ENCODE results near the gene LILRA1. TPM values are rescaled to one million over a fixed set of nuclear protein-coding genes. Genes with fewer than 3 reads are reported as not detected.

LILRA1 gene
- total RNA-seq, 4 donors from 2014 or later: 1.1 to 4.8 TPM; not detected in 2

GRCh38 chr19:54609356-54609791 lies 15.9 kb downstream of the LILRA1 start:
- no peak for TF ChIP-seq CTCF (IDR thresholded peaks at IDR 0.05; ENCODE audit: low read depth)

- TF ChIP-seq CTCF (IDR thresholded peaks at IDR 0.05; ENCODE audit: low read depth): no peak
These were observed 19.0 kb downstream of the LILRA1 start for GRCh38 chr19:54612428-54612827.

- TF ChIP-seq CTCF (IDR thresholded peaks at IDR 0.05; ENCODE audit: low read depth): no peak
These were observed 21.3 kb downstream of the LILRA1 start for GRCh38 chr19:54614726-54615125.

GRCh38 chr19:54616057-54616456 lies 22.6 kb downstream of the LILRA1 start:
- no peak for TF ChIP-seq CTCF (IDR thresholded peaks at IDR 0.05; ENCODE audit: low read depth)

GRCh38 chr19:54616821-54617560 lies 23.6 kb downstream of the LILRA1 start:
- no peak for TF ChIP-seq CTCF (IDR thresholded peaks at IDR 0.05; ENCODE audit: low read depth)

- TF ChIP-seq CTCF (IDR thresholded peaks at IDR 0.05; ENCODE audit: low read depth): no peak
These were observed 27.0 kb downstream of the LILRA1 start for GRCh38 chr19:54620464-54620863.

DNA sequence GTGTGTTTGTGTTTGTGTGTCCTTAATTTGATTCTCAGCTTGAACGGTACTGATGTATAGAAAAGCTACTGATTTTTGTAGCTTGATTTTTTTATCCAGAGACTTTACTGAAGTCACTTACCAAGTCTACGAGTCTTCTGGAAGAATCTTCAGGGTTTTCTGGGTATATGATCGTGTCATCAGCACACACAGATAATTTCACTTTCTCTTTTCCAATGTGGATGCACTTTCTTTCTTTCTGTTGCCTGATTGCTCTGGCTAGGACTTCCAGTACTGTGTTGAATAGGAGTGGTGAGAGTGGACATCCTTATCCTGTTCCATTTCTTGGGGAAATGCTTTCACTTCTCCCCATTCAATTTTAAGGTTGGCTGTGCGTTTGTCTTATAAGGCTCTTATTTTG lies 29.0 kb downstream of the LILRA1 start:
- no peak for TF ChIP-seq CTCF (IDR thresholded peaks at IDR 0.05; ENCODE audit: low read depth)

Measured in subcutaneous adipose tissue (tissue), 4 donors.